HG03175 (cell line): ENCODE results near the gene CCDC167.
"Not testable (repeated sequence)": the region's sequence is repeated elsewhere in the genome, so short reads cannot be mapped to it uniquely, and the experiment has no call there.

Experiments used
- ATAC-seq: cut with Tn5 transposase; IDR thresholded peaks from one replicate; pipeline ENCODE4 v1.9.1; 2021; ENCODE audit warnings: mild to moderate bottlenecking, moderate library complexity; ENCODE audit not compliant: unreplicated experiment

Gene CCDC167

GRCh38 chr6:37512400-37513011, 12.8 kb upstream of the CCDC167 start:
- no peak for ATAC-seq

DNA sequence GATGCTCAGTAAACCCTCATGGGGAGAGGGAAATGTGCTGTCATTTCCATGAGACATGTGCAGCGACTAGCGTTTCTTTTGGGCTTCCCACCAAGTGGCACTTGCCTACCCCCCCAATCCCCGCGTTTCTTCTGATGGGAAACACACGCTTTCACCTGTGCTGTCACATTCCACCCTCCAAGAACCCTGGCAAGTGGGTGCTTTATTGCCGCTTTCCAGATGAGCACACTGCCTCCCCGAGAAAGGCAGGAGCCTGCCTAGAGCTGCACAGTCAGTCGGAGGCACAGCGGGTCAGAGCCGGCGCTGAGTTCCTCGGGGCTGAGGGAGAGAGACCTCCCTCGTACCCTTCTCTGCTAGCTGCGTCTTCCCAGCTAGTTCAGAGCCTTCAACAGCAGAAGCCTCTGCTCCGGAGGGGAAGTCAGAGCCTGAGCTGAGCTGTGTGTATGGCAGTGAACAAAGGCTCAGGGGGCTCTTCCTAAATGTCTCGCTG, 12.3 kb upstream of the CCDC167 start:
- ATAC-seq, result no peak

DNA sequence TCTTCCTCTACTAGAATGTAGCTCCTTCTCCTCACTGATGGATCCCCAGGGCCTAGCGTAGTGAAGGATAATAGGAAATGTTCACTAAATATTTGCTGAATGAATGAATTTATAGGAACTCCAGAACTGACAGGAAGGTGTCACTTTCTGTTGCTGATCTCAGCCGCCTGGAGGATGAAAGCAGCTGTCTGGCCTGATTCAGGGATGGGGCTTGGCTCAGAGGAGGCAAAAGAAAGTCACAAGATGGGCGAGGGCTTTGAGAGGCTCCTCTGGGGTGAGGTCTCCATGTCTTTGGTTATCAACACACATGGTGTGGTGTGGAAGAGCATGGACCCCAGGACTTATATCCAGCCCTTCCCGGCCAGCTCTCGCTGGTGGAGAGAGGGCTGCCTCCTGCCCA, 11.5 kb upstream of the CCDC167 start:
- no peak for ATAC-seq

DNA sequence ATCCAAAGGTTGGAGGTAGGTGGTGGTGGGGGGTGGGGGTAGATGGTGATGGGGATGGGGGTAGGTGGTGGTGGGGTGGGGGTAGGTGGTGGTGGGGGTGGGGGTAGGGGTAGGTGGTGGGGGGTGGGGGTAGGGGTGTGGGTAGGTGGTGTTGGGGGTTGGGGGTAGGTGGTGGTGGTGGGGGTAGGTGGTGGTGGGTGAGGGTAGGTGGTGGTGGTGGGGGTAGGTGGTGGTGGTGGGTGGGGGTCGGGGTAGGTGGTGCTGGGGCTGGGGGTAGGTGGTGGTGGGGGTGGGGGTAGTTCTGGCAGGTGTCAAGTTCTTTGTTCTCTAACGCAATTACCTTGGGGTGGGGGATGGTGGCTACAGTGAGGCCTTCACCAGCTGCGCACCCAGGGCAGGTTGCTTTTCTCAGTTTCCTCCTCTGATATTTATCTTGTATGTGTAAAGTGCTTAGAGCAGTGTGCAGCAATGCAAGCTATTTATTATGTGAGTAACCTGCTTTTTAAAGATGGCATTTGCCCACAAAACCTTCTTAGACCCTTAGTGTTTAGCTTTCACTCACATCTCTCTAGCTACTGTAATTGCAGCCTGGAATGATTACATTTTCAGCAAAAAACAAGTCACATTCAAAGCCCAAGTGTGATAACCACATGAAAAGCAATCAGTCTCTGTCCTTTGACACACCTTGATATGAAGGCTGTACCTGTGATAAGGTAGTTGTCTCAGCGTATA, 8.2 kb upstream of the CCDC167 start:
- ATAC-seq, result no peak

GRCh38 chr6:37507077-37507476, 7.4 kb upstream of the CCDC167 start:
- ATAC-seq, result no peak

DNA sequence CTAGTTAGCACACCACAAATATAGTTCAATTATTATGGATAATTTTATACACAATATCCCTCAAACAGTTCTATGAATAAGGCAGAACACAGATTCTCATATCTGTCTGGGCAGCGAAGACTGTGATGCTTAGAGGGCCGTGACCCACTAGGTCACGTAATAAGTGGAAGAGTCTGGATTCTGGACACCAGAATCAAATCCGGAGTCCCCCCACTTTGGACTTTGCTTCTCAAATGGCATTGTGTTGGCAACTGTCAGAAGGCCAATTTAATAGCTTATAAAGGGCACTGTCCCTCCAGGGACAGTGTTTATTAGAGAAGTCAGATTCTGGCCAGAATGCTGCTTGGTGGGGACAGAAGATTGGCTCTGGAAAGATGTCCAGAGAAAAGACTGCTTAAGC, 6.8 kb upstream of the CCDC167 start:
- no peak for ATAC-seq

DNA sequence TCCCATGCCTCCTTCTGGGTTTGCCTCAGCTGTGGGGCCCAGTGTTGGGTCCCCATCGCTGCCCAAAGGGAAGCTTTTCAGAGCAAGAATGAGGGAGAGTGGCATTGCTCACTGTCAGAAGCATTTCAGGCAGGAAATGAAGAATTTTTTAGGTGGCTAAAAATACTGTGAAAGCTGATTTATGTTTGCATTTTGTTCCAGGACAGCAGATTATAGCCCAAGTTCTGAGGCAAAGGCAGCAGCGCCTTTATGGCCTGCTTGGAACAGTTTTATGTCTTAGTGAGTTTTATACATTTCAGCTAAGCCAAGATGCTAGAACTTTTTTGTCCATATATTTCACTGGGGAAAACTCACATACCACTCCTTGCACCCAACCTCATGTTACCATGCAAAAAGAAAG, 4.3 kb upstream of the CCDC167 start:
- ATAC-seq, result no peak

DNA sequence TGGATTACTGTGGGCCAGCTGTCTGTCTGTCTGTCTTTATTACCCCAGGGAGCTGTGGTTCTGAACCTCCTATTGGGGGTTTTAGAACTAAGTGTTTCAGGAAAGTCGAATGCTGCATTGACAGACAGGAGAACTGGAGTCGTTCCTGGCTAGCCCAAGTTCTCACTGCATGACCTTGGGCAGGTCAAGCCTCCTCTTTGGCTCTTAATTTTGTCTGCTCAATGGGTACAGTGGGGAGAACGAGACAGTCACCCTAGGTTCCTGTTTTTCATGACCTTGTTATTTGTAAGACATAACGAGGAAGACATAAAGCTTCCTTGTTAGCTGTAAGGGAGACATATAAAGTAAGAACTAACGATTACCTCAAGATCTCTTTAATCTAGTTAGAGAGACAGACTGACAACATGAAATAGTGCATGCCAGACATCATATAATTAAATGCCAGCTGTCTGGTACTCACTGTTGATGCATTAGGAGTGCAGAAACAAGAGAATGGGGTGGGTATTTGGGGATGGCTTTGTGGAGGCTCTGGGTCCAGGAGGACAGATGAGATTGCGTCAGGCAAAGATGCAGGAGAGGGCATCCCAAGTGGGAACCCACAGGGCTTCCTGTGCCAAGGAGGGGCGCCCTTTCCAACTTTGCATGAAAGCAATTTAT, 3.7 kb upstream of the CCDC167 start:
- no peak for ATAC-seq

- ATAC-seq, result no peak
These were observed 3.1 kb upstream of the CCDC167 start for GRCh38 chr6:37502703-37503291.

- no peak for ATAC-seq
These were observed 2.2 kb upstream of the CCDC167 start for GRCh38 chr6:37501632-37502491.

DNA sequence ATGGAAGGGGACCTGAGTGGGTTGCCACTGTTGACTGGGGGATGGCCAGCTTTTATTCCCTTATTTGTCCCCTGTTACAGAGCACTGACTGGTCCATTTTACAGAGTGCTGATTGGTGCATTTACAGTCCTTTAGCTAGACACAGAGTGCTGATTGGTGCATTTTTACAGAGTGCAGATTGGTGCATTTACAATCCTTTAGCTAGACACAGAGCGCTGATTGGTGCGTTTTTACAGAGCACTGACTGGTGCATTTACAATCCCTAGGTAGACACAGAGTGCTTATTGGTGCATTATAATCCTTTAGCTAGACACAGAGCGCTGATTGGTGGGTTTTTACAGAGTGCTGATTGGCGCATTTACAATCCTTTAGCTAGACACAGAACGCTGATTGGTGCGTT, 1.2 kb upstream of the CCDC167 start:
- ATAC-seq, result not testable (repeated sequence)

- ATAC-seq, result no peak
These were observed 558 bp upstream of the CCDC167 start for GRCh38 chr6:37500294-37500608.

DNA sequence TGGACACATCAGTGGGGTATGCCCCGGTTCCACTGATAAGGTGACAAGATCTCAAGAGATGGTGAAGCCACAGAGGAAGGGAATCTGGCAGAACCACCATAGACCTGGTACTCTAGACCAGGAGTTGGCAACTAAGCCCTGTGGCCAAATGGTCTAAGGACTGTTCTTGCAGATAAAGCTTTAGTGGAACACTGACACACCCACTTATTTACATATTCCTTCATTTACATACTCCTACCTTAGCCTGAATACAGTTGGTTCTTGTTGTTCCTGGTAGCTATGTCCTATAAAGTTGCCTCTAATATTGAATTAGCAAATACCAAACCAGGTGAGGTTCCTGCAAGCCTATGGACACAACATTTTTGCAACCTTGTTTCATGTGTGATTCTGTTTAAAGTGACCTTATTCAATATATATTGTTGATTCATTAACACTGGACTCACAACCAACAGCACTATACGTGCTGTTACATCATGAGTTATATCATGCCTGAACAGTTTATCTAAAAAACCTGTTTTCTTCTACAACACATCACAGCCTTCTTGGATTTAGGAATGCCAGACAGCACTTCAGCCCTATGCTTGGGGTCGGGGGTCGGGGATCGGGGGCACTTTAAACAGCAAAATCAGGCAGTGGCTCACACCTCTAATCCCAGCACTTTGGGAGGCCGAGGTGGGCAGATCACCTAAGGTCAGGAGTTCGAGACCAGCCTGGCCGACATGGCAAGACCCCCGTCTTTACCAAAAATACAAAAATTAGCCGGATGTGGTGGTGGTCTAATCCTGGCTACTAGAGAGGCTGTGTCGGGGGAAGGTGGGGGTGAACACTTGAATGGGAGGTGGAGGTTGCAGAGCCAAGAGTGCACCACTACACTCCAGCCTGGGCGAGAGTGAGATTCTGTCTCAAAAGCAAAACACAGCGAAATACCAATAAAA, 2.5 kb downstream of the CCDC167 start:
- no peak for ATAC-seq

DNA sequence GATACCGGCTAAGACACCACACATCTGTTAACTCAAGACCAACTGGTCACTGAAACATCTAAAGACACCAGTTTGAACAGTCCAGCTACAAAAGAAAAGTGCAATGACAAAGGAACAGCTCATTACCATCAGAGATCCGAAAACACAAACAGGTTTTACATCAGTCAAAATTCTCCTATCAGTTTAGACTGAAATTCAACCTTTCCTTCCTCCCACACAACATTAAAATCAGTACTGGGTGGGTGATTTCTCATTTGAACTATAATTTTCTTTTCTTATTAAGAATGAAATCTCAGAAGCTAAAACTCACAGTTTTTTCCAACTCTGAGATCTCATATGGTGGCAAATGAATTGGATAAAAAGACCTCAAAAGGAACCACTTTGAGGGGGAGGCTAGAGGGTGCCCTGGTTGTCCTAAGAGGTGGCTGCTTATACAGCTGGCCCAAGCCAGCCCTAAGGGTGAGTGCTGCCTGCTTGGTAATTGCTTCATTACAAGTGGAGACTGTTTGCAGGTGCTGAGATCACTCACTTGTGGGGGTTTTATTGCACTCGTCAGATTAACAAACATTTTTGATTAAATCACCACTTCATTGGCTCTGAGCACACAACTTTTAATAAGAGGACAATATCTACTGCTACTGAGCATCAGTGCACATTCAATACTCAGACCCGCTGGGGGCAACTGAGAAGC, 4.3 kb downstream of the CCDC167 start:
- ATAC-seq, result no peak

GRCh38 chr6:37493661-37493995, 6.1 kb downstream of the CCDC167 start:
- no peak for ATAC-seq

GRCh38 chr6:37492991-37493660, 6.6 kb downstream of the CCDC167 start:
- no peak for ATAC-seq

- no peak for ATAC-seq
These were observed 7.3 kb downstream of the CCDC167 start for GRCh38 chr6:37492236-37492972.

GRCh38 chr6:37491830-37492208, 7.9 kb downstream of the CCDC167 start:
- ATAC-seq, result no peak
